HG03432 (cell line): ENCODE results near the gene STX16.

Experiments used
- ATAC-seq: cut with Tn5 transposase; IDR thresholded peaks from one replicate; pipeline ENCODE4 v1.9.1; 2021; ENCODE audit warnings: mild to moderate bottlenecking, moderate library complexity; ENCODE audit not compliant: unreplicated experiment

Gene STX16

GRCh38 chr20:58695895-58696375 lies 44.9 kb downstream of the STX16 start:
- ATAC-seq: no peak

DNA sequence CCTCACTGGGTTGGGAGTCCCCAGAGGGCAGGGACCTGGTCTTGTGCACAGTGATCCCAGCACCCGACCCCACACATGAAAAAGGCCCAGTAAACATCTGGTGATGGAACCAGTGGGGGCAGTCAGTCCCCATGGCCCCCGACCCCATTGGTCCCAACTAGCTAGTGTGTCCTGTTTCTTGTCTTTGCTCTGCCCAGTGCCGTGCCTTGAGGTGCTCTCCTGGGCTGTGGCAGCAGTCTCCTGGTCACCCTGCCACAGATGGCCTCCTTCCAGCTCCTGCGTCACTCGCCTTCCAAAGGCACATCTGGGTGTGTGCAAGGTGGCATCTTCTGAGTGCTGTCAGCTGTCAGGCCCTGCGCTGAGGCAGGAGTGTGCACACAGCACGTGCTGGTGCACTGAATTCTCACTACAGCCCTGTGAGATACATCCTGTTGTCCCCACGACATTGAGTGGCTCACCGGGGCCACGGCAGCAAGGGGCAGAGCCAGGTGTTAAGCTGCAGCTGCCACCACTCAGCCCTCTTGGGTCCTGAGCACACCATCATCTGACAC lies 45.4 kb downstream of the STX16 start:
- ATAC-seq: no peak

GRCh38 chr20:58697201-58697866 lies 46.3 kb downstream of the STX16 start:
- ATAC-seq: no peak

DNA sequence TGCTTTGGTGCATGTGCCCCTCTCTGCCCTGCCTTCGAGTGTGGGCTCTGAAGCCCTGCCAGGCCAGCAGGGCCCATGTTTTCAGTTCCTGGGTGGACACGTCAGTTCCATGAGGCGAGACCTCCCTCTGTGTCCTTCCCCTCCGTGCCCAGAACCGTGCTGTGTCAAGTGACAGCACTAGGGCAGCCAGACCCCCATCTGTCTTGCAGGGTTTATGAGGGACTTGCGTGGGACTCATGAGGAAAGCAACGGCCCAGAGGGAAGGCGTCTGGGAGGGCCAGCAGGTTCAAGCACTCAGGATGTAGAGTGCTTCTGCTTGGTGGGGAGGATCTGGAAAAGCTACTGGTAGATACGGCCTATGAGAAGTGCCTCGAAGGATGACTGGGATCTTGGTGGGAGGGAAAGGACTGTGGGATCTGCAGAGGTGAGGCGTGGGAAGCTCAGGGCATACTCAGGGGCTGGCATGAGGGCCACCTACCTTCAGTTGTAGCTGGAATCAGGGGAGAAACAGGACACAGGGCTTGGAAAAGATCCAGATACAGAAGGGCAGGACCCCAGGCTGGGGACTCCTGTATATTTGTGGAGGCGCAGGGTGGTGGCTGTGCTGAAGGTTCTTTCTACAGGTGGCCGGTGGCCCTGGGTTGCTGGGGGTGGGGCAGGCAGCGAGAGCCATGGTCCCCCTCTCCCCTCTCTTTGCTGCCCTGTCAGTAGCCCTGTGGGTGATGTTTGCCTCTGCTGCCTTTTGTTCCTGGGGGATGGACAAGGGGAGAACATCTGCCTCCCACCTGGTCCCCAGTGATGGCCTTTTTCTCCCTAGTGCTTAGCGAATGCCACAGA lies 47.0 kb downstream of the STX16 start:
- ATAC-seq: no peak

DNA sequence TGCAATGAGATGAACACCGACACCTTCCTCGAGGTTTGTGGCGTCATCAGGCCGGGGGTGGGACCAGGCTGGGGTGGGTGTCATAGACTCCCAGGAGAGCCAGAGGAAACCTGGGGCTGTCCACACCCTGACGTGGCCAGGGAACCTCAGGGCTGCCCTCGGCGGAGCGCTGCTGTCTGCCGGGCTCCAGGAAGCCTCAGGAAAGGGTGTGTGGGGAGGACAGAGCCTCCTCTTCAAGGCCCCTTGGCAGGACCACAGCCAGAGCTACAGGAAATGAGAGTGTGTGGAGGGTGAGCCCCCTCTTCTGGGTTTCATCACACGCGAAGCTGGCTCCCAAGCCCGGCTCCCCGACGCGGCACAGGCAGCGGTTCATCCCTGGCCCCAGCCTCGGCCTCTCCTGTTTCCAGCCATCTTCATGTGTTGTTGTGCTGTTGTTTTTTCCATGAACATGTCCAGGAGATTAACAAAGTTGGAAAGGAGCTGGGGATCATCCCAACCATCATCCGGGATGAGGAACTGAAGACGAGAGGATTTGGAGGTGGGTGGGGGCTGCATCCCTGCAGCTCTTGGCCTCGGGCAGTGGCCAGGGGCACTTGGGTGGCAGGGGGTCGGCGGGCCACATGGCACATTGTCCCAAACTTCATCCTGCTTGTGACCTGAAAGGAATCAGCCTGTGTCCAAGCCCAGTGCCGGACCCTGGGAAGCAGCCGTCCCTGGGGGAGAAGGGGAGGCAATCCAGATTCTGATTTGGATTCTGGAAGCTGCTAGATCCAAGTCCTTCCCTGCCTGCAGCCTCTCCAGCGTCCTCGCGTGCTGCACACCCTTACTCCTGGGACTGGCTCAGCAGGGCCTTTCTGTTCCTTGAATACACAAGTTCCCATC lies 47.9 kb downstream of the STX16 start:
- ATAC-seq: no peak

DNA sequence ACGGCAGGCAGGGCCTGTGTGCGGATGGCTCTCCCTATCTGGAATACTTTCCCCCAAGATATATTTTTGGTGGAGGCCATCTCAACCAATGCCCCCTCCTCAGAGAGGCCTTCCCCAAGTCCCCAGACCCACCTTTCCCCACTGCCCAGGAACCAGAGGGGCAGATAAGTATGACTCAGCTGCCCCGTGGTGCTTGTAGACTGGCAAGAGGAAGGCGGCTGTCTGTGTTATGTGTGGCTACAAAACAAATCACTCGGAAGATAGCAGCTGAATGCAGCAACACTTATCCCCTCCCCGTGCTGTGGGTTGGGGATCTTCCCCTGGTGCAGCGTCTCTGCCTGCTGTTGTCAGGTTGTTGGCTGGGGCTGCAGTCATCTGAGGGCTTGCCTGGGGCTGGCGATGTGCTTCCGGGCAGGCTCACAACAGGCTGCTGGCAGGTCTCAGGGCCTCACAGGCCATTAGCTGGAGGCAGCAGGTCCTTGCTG lies 48.6 kb downstream of the STX16 start:
- no peak for ATAC-seq

DNA sequence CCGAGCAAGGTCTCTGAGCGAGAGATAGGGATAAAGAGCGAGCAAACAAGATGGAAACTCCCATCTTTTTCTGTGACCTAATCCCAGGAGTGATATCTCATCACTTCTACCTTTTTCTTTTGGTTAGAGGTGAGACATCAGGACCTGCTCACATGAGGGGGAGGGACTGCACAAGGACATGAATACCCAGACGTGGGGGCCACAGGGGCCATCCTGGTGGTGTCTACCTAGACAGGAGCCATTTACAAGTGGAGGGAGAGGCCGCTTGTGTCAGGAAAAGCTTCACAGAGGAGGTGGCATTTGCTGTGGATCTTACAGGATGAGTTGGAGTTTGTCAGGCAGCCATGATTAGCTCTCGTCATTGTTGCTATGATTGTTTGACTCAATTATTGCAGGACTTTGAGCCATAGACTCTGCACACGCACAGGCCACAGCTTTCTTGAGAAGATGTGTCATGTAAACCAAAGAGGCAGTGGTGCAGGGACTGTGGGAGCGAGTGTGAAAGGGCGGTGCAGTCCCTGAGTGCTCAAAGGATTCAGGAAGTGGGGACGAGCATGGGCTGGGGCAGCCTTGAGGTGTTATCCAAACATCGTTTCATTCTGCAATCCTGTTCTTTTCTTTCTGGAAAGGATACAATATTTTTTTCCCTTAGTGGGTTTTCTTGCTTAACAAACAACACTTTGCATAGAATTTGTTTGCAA lies 49.2 kb downstream of the STX16 start:
- no peak for ATAC-seq

GRCh38 chr20:58700823-58701222 lies 49.7 kb downstream of the STX16 start:
- ATAC-seq: no peak

- no peak for ATAC-seq
Measured at GRCh38 chr20:58701431-58702160, 50.5 kb downstream of the STX16 start.

- ATAC-seq: no peak
Measured at GRCh38 chr20:58702161-58702510, 51.1 kb downstream of the STX16 start.

DNA sequence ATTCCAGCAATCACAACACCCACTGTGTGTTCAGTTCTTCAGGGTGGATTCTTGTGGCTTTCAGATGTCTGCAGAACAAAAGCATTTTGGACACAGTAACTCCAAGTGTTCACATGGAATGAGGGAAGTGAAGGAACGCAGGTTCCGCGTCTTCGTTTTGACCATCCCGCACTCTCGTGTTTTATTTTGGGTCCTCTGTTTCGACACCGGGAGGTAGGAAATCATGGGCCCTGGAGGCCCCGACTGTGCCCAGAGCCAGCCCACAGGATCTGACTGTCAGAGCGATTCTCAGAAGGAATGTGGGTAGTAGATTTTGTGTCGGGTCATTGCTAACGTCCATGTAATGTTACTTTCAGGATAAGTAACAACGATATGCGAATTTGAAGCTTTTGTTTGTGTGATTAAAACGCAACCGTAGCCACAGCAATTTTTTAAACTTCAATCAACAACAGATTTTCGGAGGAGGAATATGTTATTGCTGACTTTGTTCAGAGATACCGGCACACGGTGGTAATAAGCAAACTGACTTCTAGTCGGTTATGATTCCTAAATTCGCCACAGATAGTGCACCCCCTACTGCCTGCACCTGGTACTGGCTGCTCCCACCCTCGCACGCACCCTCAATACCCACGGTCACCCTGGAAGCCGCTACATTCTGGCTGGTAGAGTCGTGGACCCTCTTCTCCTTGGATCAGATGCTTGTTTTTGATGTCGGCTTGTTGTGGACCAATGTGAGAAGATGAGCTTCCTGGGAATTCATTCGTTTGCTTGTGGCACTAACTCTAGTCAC lies 52.0 kb downstream of the STX16 start:
- ATAC-seq: no peak

- ATAC-seq: no peak
Measured at GRCh38 chr20:58703765-58704371, 52.8 kb downstream of the STX16 start.

DNA sequence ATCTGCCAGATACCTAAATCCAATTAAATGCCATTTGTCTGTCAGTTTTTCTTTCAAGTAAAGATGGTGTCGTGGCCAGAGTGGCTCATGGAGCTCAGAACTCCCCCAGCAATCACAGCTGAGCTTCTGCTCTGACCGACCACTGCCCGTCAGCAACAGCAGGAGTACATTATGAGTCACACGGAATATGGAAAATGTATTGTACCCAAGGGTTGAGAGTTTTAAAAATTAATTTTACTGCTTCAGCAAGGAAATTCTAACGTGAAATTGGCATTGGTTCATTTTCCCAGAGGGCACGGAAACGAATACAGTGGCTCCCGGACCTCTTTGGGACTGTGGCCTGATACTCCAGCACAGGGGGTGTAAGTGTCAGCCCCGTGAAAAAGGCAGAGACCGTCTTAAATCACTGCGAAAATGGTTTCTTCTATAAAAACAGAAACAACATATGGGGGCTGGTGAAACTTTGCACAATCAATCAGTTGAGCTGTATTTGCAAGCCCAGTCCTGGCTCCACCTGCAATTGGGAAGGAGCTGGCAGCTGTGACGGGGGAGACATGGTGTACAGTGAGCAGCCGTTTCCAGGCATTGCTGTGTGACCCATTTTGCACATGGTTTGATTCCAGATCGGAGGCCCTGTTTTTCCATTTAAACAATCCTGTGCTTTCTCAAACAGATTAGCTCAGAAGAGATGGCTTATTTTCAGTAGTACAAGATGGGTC lies 54.3 kb downstream of the STX16 start:
- no peak for ATAC-seq

GRCh38 chr20:58706150-58706892 lies 55.2 kb downstream of the STX16 start:
- no peak for ATAC-seq

- no peak for ATAC-seq
Measured at GRCh38 chr20:58706975-58707681, 56.0 kb downstream of the STX16 start.

DNA sequence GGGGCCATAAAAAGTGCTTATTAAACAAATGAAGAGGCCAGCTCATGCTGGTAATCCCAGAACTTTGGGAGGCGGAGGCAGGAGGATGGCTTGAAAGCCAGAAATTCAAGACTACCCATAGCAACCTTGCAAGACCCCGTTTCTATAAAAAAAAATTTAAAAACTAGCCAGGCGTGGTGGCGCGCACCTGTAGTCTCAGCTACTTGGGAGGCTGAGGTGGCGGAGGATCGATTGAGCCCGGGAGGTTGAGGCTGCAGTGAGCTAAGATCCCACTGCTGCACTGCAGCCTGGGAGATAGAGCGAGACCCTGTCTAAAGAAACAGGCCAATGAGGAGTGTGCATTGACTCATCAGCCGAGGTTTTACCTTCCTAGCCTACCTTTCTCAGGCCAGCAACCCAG lies 56.7 kb downstream of the STX16 start:
- no peak for ATAC-seq
